OCI-LY1 (cell line): ENCODE data around the gene ALDH3A1.

Experiments
- H2AFZ ChIP-seq: fragments of 200-600 bp; sonication (generic), shearing (Covaris generic); 2 replicates; pipeline ENCODE4 v1.6.0; 2014; ENCODE audit warnings: antibody characterized with exemption, mild to moderate bottlenecking, low read length
- H3F3A ChIP-seq: fragments of 200-600 bp; sonication (generic), shearing (Covaris generic); 2 replicates; pipeline ENCODE4 v1.6.0; 2014; ENCODE audit warnings: mild to moderate bottlenecking, antibody characterized with exemption, low read length, moderate library complexity; ENCODE audit not compliant: insufficient read depth
- H3K27ac ChIP-seq: fragments of 200-600 bp; sonication (generic); 2 replicates; pipeline ENCODE4 v1.5.1; 2014; ENCODE audit warnings: low read length, mixed run types, mild to moderate bottlenecking, low read depth; ENCODE audit not compliant: poor library complexity, severe bottlenecking
- H3K27me3 ChIP-seq: fragments of 200-600 bp; sonication (generic); 2 replicates; pipeline ENCODE4 v1.6.0; 2014; ENCODE audit warnings: antibody characterized with exemption, mild to moderate bottlenecking, low read length, moderate library complexity; ENCODE audit not compliant: insufficient read depth
- H3K36me3 ChIP-seq: fragments of 200-600 bp; sonication (generic); 2 replicates; pipeline ENCODE4 v1.6.1; 2014; ENCODE audit warnings: mild to moderate bottlenecking, antibody characterized with exemption, low read length, moderate library complexity, mixed read lengths; ENCODE audit not compliant: insufficient read depth
- H3K4me1 ChIP-seq: fragments of 200-600 bp; sonication (generic); 2 replicates; pipeline ENCODE4 v1.5.1; 2014; ENCODE audit warnings: mild to moderate bottlenecking, low read length, moderate library complexity; ENCODE audit not compliant: insufficient read depth, severe bottlenecking
- H3K4me2 ChIP-seq: fragments of 200-600 bp; sonication (generic), shearing (Covaris generic); 2 replicates; pipeline ENCODE4 v1.6.1; 2014; ENCODE audit warnings: low read length
- H3K4me3 ChIP-seq: fragments of 200-600 bp; sonication (generic); 2 replicates; pipeline ENCODE4 v1.5.1; 2014; ENCODE audit warnings: low read length, low read depth, mild to moderate bottlenecking, mixed read lengths; ENCODE audit not compliant: poor library complexity, severe bottlenecking
- H3K79me2 ChIP-seq: fragments of 200-600 bp; shearing (Covaris generic); 2 replicates; pipeline ENCODE4 v1.6.1; 2016; ENCODE audit warnings: mixed run types, low read length, mixed read lengths; ENCODE audit not compliant: insufficient read depth
- H3K9ac ChIP-seq: fragments of 200-600 bp; sonication (generic), shearing (Covaris generic); 2 replicates; pipeline ENCODE4 v1.6.1; 2014; ENCODE audit warnings: mild to moderate bottlenecking, low read length, mixed read lengths
- H3K9me2 ChIP-seq: fragments of 200-600 bp; sonication (generic), shearing (Covaris generic); 2 replicates; pipeline ENCODE4 v1.6.1; 2014; ENCODE audit warnings: low read depth, mild to moderate bottlenecking, low read length, mixed read lengths
- H3K9me3 ChIP-seq: fragments of 200-600 bp; shearing (Covaris generic); 2 replicates; pipeline ENCODE4 v1.6.1; 2014; ENCODE audit warnings: low read length, mixed read lengths
- H4K20me1 ChIP-seq: fragments of 200-600 bp; sonication (generic), shearing (Covaris generic); 2 replicates; pipeline ENCODE4 v1.6.0; 2016; ENCODE audit warnings: mild to moderate bottlenecking, low read length; ENCODE audit not compliant: insufficient read depth
- CTCF ChIP-seq: fragments of 200-600 bp; sonication (generic), shearing (Covaris generic); IDR thresholded peaks from 2 replicates; pipeline ENCODE4 v1.5.1; 2017; ENCODE audit warnings: mild to moderate bottlenecking, antibody characterized with exemption, low read length, moderate library complexity, mixed read lengths
- EZH2 ChIP-seq: fragments of 200-600 bp; sonication (generic), shearing (Covaris generic); IDR thresholded peaks from 2 replicates; pipeline ENCODE4 v1.8.0; 2017; ENCODE audit warnings: borderline replicate concordance, mixed run types, mild to moderate bottlenecking, antibody characterized with exemption, low read length, moderate library complexity, mixed read lengths

ALDH3A1 gene

GRCh38 chr17:19770985-19771735 is 23.1 kb upstream of the ALDH3A1 start:
- Histone ChIP-seq H3K9ac (no peak overlapping the region), H3K9me3 (no peaks in the 10 kb centered on the region), H3K4me2 (no peak overlapping the region), H3K27me3 (no peaks in the 10 kb centered on the region), H3K79me2 (no peaks in the 10 kb centered on the region), H3F3A (no peaks in the 10 kb centered on the region), H3K4me3 (no peak overlapping the region), H3K36me3 (no peaks in the 10 kb centered on the region), H3K4me1 (no peaks in the 10 kb centered on the region), H3K27ac (no peak overlapping the region), H3K9me2 (no peaks in the 10 kb centered on the region), H2AFZ (no peak overlapping the region), H4K20me1 (no peaks in the 10 kb centered on the region)
- no peak for TF ChIP-seq EZH2
- no peak for TF ChIP-seq CTCF

- Histone ChIP-seq H3K36me3 (no peaks in the 10 kb centered on the region), H3K79me2 (no peaks in the 10 kb centered on the region), H3K4me2 (no peak overlapping the region), H3F3A (no peaks in the 10 kb centered on the region), H3K4me3 (no peak overlapping the region), H3K9ac (no peak overlapping the region), H3K27me3 (no peaks in the 10 kb centered on the region), H4K20me1 (no peaks in the 10 kb centered on the region), H3K4me1 (no peaks in the 10 kb centered on the region), H3K9me2 (no peaks in the 10 kb centered on the region), H2AFZ (no peak overlapping the region), H3K27ac (no peak overlapping the region), H3K9me3 (no peaks in the 10 kb centered on the region)
- TF ChIP-seq CTCF (no peak), EZH2 (no peak)
Observed at GRCh38 chr17:19769946-19770652, 22.0 kb upstream of the ALDH3A1 start.

GRCh38 chr17:19768046-19768782 is 20.1 kb upstream of the ALDH3A1 start:
- no peaks in the 10 kb centered on the region for H3F3A ChIP-seq
- H3K27me3 ChIP-seq, result no peaks in the 10 kb centered on the region
- no peaks in the 10 kb centered on the region for H3K9me3 ChIP-seq
- TF ChIP-seq EZH2 (no peak), CTCF (no peak)
- H3K4me2 ChIP-seq, result no peak overlapping the region
- no peaks in the 10 kb centered on the region for H3K9me2 ChIP-seq
- no peaks in the 10 kb centered on the region for H4K20me1 ChIP-seq
- no peak overlapping the region for H3K9ac ChIP-seq
- H2AFZ ChIP-seq, result no peak overlapping the region
- H3K27ac ChIP-seq, result no peak overlapping the region
- no peaks in the 10 kb centered on the region for H3K36me3 ChIP-seq
- no peak overlapping the region for H3K4me3 ChIP-seq
- H3K4me1 ChIP-seq, result no peaks in the 10 kb centered on the region
- no peaks in the 10 kb centered on the region for H3K79me2 ChIP-seq
